CD4-positive, alpha-beta T cell (primary cell): ENCODE results near the gene SLC25A19. TPM values are rescaled to one million over a fixed set of nuclear protein-coding genes. Genes with fewer than 3 reads are reported as not detected.

Experiments used
- ATAC-seq: fragments of 200-7000 bp; cut with Tn5 transposase; one replicate; pipeline ENCODE4 v1.10.0; 2022; ENCODE audit warnings: mild to moderate bottlenecking; ENCODE audit not compliant: poor library complexity
- CTCF ChIA-PET: fragments of 350-600 bp; sonication (Branson Sonifier 250); formaldehyde crosslinking; loops from one replicate; lab custom pipeline; 2021; ENCODE audit warnings: antibody characterized with exemption, inconsistent platforms; lab: Charles Lee
- POLR2A ChIA-PET: fragments of 350-600 bp; sonication (Branson Sonifier 250); formaldehyde crosslinking; loops from one replicate; lab custom pipeline; 2021; ENCODE audit warnings: antibody characterized with exemption, inconsistent platforms; lab: Charles Lee
- DNase-seq, 14 experiments: peaks; one replicate each; pipeline ENCODE4 v3.0.0-alpha.2; 2013 to 2020; ENCODE audit warnings: mixed read lengths in 2 of 14
- H3K27ac ChIP-seq, 2 donors: one replicate each; pipeline versions ENCODE4 v1.5.1 to v1.7.0; 2013; ENCODE audit warnings: low read length in 2 of 2, low read depth in 1 of 2, mild to moderate bottlenecking in 1 of 2
- H3K27me3 ChIP-seq, 2 experiments: 1 replicate in 1 of 2; 2 replicates in 1 of 2; pipeline versions ENCODE4 v1.6.1 to v1.7.0; 2013; ENCODE audit warnings: low read length in 2 of 2, control low read depth in 1 of 2, mild to moderate bottlenecking in 1 of 2, moderate library complexity in 1 of 2; ENCODE audit not compliant: insufficient read depth in 2 of 2, control insufficient read depth in 1 of 2
- H3K36me3 ChIP-seq: one replicate; pipeline ENCODE4 v1.6.1; 2013; ENCODE audit warnings: low read length, control low read depth; ENCODE audit not compliant: insufficient read depth
- H3K4me1 ChIP-seq: one replicate; pipeline ENCODE4 v1.6.1; 2013; ENCODE audit warnings: low read length, control low read depth; ENCODE audit not compliant: insufficient read depth
- H3K4me3 ChIP-seq: one replicate; pipeline ENCODE4 v1.5.1; 2013; ENCODE audit warnings: mild to moderate bottlenecking, low read length, moderate library complexity
- H3K9me3 ChIP-seq, 2 experiments: 1 replicate in 1 of 2; 2 replicates in 1 of 2; pipeline versions ENCODE4 v1.6.1 to v1.7.0; 2013; ENCODE audit warnings: low read length in 2 of 2, mild to moderate bottlenecking in 2 of 2, control low read depth in 1 of 2, moderate library complexity in 1 of 2; ENCODE audit not compliant: control insufficient read depth in 1 of 2, insufficient read depth in 1 of 2
- H3K27ac Mint-ChIP-seq: one replicate; pipeline ENCODE4 v1.8.0; 2020; ENCODE audit warnings: mixed read lengths
- H3K27me3 Mint-ChIP-seq: one replicate; pipeline ENCODE4 v1.8.0; 2021; ENCODE audit warnings: mixed read lengths
- H3K36me3 Mint-ChIP-seq: one replicate; pipeline ENCODE4 v1.8.0; 2021; ENCODE audit warnings: low read depth, mixed read lengths
- H3K4me1 Mint-ChIP-seq: one replicate; pipeline ENCODE4 v1.8.0; 2021; ENCODE audit warnings: low read depth, mixed read lengths
- H3K4me3 Mint-ChIP-seq: one replicate; pipeline ENCODE4 v1.8.0; 2020; ENCODE audit warnings: mild to moderate bottlenecking, mixed read lengths
- H3K9me3 Mint-ChIP-seq: one replicate; pipeline ENCODE4 v1.8.0; 2020; ENCODE audit warnings: mixed read lengths
- intact Hi-C, 2 experiments: fragments of 100-400 bp; cut with DNase I in 1 of 2; cut with micrococcal nuclease in 1 of 2; formaldehyde crosslinking; loops; one replicate each; pipeline versions ENCODE4 v1.15.1 to v1.9.0; 2023 to 2025; cut with DNase I, micrococcal nuclease
- total RNA-seq, 174 experiments: library from RNA in 2 of 174; stranded (reverse) in 2 of 174; gene quantifications; one replicate each; pipeline ENCODE4 v1.2.3 and lab custom pipeline; 2021 to 2026
- TF ChIP-seq, protein P1 (sequence below): fragments of 200-600 bp; IDR thresholded peaks from one replicate; pipeline ENCODE4 v1.8.0; 2022; ENCODE audit warnings: antibody characterized with exemption, mild to moderate bottlenecking

The SLC25A19 gene
- total RNA-seq, 2 experiments from 2014 or later = 11.1 to 12.0 TPM

- peak in 2 of 14 experiments; percentile 35 to 50 for DNase-seq
- ChIA-PET POLR2A (interaction anchor here (1.6 kb wide), 1 partner anchor 26 kb away, joined by 5 read pairs; the partner anchor contains the start of gene SLC25A19), CTCF (interaction anchor here (1.3 kb wide), 1 partner anchor 97 kb away, joined by 3 read pairs; no protein-coding TSS in a partner anchor)
- Histone ChIP-seq H3K27me3 (no peaks in the 10 kb centered on the region), H3K27ac (no peak overlapping the region), H3K4me1 (peaks cover 14% of the 10 kb centered on the region), H3K4me3 (no peak overlapping the region), H3K36me3 (peaks cover 31% of the 10 kb centered on the region), H3K9me3 (peaks cover 0 to 3% of the 10 kb centered on the region in 2 experiments)
- Mint-ChIP-seq H3K4me1 (peaks cover 4% of the 10 kb centered on the region), H3K9me3 (no peaks in the 10 kb centered on the region), H3K27ac (no peak overlapping the region), H3K4me3 (no peak overlapping the region), H3K27me3 (no peaks in the 10 kb centered on the region), H3K36me3 (peaks cover 32% of the 10 kb centered on the region)
- no peak for ATAC-seq
- intact Hi-C loops = no loop called here
- TF ChIP-seq, protein P1, sequence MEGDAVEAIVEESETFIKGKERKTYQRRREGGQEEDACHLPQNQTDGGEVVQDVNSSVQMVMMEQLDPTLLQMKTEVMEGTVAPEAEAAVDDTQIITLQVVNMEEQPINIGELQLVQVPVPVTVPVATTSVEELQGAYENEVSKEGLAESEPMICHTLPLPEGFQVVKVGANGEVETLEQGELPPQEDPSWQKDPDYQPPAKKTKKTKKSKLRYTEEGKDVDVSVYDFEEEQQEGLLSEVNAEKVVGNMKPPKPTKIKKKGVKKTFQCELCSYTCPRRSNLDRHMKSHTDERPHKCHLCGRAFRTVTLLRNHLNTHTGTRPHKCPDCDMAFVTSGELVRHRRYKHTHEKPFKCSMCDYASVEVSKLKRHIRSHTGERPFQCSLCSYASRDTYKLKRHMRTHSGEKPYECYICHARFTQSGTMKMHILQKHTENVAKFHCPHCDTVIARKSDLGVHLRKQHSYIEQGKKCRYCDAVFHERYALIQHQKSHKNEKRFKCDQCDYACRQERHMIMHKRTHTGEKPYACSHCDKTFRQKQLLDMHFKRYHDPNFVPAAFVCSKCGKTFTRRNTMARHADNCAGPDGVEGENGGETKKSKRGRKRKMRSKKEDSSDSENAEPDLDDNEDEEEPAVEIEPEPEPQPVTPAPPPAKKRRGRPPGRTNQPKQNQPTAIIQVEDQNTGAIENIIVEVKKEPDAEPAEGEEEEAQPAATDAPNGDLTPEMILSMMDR = no peak
These were observed 26.5 kb upstream of the SLC25A19 start for GRCh38 chr17:75315541-75316243.

GRCh38 chr17:75313941-75314551 lies 24.8 kb upstream of the SLC25A19 start:
- POLR2A ChIA-PET = interaction anchor here (1.6 kb wide), 1 partner anchor 24 kb away, joined by 5 read pairs; the partner anchor contains the start of gene SLC25A19

More at GRCh38 chr17:75313941-75314551, 24.8 kb upstream of the SLC25A19 start:
- CTCF ChIA-PET = no interaction called here
- no peak overlapping the region for H3K27ac ChIP-seq
- intact Hi-C loops = no loop called here
- H3K9me3 Mint-ChIP-seq = no peaks in the 10 kb centered on the region
- no peak overlapping the region for H3K4me3 Mint-ChIP-seq
- H3K4me1 Mint-ChIP-seq = peaks cover 4% of the 10 kb centered on the region
- H3K27ac Mint-ChIP-seq = peak overlapping the region; percentile 76
- peak in 2 of 14 experiments; percentile 65 to 70 for DNase-seq
- no peak for ATAC-seq
- no peaks in the 10 kb centered on the region for H3K9me3 ChIP-seq
- TF ChIP-seq, protein P1 = no peak
- no peak overlapping the region for H3K4me3 ChIP-seq
- peaks cover 19% of the 10 kb centered on the region for H3K36me3 ChIP-seq
- no peaks in the 10 kb centered on the region for H3K27me3 ChIP-seq
- no peaks in the 10 kb centered on the region for H3K27me3 Mint-ChIP-seq
- peaks cover 18% of the 10 kb centered on the region for H3K36me3 Mint-ChIP-seq
- H3K4me1 ChIP-seq = peaks cover 14% of the 10 kb centered on the region
